ENCODE results near the gene CDCA8.

Gene CDCA8

DNA sequence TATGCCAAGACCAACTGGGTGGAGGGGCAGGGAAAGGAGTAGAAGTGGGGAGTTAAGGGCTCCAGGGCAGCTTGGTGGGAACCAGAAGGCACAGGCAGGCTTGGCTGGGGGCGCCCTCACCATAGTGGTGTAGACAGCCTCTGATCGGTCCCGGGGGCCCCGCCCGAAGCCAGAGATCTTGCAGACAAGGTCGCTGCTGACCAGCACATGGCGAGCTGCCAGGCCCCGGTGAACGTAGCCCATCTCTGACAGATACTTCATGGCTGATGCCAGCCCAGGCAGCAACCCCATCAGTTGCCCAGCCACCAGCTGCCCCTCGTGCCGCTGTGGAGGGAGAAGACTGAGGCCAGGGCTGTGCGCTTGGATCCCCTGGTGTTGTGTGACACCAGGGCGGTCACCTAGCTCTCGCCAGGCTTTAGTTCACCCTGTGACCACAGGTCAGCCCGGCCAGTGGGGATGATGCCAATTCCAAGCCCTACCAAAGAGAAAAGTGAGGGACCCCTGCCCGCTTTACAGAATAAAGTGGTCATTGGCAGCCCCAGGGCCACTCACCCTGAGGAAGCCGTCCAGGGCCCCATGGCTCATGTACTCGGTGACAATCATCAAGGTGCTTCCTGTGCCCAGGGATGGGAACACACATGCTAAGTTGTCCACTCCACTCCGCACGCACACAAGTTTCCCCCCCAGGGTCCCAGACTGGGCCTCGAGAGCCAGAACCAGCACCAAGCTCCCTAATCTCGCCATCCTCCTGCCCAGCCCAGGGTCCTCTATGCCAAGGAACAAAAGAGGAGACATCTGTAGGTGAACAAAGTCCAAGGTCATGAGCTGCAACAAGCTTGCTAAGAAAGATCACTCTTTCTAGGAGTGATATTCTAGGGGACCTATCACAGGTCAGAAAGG, 28.2 kb downstream of the CDCA8 start:
- H3K4me3 ChIP-seq (ENCODE audit: low read length), result no peak overlapping the region
- H3K9me3 ChIP-seq (ENCODE audit: control insufficient read depth, insufficient read depth, low read length), result no peaks in the 10 kb centered on the region
- H3K79me2 ChIP-seq (ENCODE audit: control insufficient read depth, low read length), result no peaks in the 10 kb centered on the region
- H3K4me2 ChIP-seq (ENCODE audit: low read length), result no peak overlapping the region
- no peaks in the 10 kb centered on the region for H3K27me3 ChIP-seq (ENCODE audit: control insufficient read depth, low read length)
- H3K4me1 ChIP-seq (ENCODE audit: control insufficient read depth, low read length), result no peaks in the 10 kb centered on the region
- no peaks in the 10 kb centered on the region for H4K20me1 ChIP-seq (ENCODE audit: control insufficient read depth, insufficient read depth, low read depth, low read length)
- no peak for TF ChIP-seq EZH2phosphoT487 (IDR thresholded peaks at IDR 0.05; ENCODE audit: borderline replicate concordance, low read length)
- TF ChIP-seq, protein P1, sequence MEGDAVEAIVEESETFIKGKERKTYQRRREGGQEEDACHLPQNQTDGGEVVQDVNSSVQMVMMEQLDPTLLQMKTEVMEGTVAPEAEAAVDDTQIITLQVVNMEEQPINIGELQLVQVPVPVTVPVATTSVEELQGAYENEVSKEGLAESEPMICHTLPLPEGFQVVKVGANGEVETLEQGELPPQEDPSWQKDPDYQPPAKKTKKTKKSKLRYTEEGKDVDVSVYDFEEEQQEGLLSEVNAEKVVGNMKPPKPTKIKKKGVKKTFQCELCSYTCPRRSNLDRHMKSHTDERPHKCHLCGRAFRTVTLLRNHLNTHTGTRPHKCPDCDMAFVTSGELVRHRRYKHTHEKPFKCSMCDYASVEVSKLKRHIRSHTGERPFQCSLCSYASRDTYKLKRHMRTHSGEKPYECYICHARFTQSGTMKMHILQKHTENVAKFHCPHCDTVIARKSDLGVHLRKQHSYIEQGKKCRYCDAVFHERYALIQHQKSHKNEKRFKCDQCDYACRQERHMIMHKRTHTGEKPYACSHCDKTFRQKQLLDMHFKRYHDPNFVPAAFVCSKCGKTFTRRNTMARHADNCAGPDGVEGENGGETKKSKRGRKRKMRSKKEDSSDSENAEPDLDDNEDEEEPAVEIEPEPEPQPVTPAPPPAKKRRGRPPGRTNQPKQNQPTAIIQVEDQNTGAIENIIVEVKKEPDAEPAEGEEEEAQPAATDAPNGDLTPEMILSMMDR (IDR thresholded peaks at IDR 0.05; ENCODE audit: low read depth, low read length, poor library complexity, severe bottlenecking), result no peak
- H3K9me2 ChIP-seq (replicated peaks; ENCODE audit: control insufficient read depth, low read length), result no peaks in the 10 kb centered on the region
- no peaks in the 10 kb centered on the region for H3F3A ChIP-seq (ENCODE audit: control insufficient read depth, insufficient read depth)
- H3K36me3 ChIP-seq (ENCODE audit: control insufficient read depth, low read length), result no peaks in the 10 kb centered on the region
- no peak overlapping the region for H3K27ac ChIP-seq (ENCODE audit: low read depth, low read length)

DNA sequence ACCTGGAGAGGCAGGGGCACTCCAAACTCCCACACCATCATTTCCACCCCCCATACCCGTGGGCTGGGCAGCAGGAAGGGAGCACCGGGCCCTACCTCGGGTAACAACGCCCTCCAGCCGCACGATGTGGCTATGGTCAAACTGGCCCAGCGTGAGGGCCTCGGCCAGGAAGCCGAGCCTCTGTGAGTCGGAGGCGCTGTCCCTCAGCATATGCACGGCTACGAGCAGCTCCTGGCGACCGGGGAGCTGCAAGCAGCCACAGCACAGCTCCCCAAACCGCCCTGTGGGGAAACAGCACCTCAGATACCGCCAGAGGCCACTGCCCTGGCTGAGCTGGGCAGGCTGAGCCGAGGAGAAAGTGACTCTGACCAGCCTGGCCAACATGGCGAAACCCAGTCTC, 29.2 kb downstream of the CDCA8 start:
- Histone ChIP-seq H3K9me3 (ENCODE audit: control insufficient read depth, insufficient read depth, low read length) (no peaks in the 10 kb centered on the region), H4K20me1 (ENCODE audit: control insufficient read depth, insufficient read depth, low read depth, low read length) (no peaks in the 10 kb centered on the region), H3K9me2 (replicated peaks; ENCODE audit: control insufficient read depth, low read length) (no peaks in the 10 kb centered on the region), H3K36me3 (ENCODE audit: control insufficient read depth, low read length) (no peaks in the 10 kb centered on the region), H3K79me2 (ENCODE audit: control insufficient read depth, low read length) (no peaks in the 10 kb centered on the region), H3F3A (ENCODE audit: control insufficient read depth, insufficient read depth) (no peaks in the 10 kb centered on the region), H3K4me3 (ENCODE audit: low read length) (no peak overlapping the region), H3K4me1 (ENCODE audit: control insufficient read depth, low read length) (no peaks in the 10 kb centered on the region), H3K27ac (ENCODE audit: low read depth, low read length) (no peak overlapping the region), H3K4me2 (ENCODE audit: low read length) (no peak overlapping the region), H3K27me3 (ENCODE audit: control insufficient read depth, low read length) (0 out of 2 replicates have a peak, but pooled peaks cover 3% of the 10 kb centered on the region)
- TF ChIP-seq EZH2phosphoT487 (IDR thresholded peaks at IDR 0.05; ENCODE audit: borderline replicate concordance, low read length), result no peak
- TF ChIP-seq, protein P1 (IDR thresholded peaks at IDR 0.05; ENCODE audit: low read depth, low read length, poor library complexity, severe bottlenecking), result no peak

DNA sequence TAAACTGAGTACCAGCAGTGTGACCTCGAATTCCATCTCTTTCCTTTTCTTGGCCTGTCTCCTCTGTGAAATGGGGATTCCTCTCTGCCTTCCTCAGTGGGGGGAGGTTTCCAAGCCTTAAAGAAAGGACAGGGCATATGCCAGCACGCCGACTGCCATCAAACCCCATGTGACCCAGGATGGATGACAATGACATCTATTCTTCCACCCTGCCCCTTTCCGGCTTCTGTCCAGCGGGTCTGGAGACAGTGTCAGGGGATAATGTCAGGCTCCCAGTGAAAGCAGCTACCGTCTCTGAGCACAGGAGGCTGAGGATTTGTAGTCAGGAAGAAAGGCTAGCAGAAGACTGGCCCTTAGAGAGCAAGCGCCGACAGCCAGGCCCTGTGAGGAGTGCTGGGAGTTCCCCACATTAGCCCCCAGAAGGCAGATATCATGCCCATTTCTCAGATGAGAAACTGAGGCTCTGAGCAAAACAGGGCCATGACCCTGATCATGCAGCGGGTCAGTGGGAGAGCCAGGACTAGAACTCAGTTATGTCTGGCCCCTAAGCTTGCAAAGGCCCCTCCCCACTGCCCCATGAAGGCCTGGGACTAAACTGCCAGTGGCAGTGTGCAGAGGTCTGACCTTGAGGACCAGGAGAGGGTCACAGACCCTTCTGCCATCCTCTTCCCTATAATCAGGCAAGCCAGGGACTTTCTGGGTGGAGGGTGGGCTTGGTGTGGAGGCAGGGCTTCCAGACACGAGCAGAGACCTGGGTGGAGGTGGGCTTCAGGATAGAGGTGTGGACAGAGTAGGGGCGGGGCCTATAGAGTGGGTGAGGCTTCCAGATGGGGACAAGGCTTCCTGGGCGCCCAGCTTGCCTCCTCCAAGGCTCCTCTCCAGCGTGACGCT, 30.1 kb downstream of the CDCA8 start:
- Histone ChIP-seq H3K36me3 (ENCODE audit: control insufficient read depth, low read length) (no peaks in the 10 kb centered on the region), H3K79me2 (ENCODE audit: control insufficient read depth, low read length) (no peaks in the 10 kb centered on the region), H3K4me1 (ENCODE audit: control insufficient read depth, low read length) (no peaks in the 10 kb centered on the region), H3K27me3 (ENCODE audit: control insufficient read depth, low read length) (0 out of 2 replicates have a peak, but pooled peaks cover 4% of the 10 kb centered on the region), H3K9me3 (ENCODE audit: control insufficient read depth, insufficient read depth, low read length) (no peaks in the 10 kb centered on the region), H3F3A (ENCODE audit: control insufficient read depth, insufficient read depth) (no peaks in the 10 kb centered on the region), H3K9me2 (replicated peaks; ENCODE audit: control insufficient read depth, low read length) (no peaks in the 10 kb centered on the region), H3K4me2 (ENCODE audit: low read length) (no peak overlapping the region), H3K27ac (ENCODE audit: low read depth, low read length) (no peak overlapping the region), H3K4me3 (ENCODE audit: low read length) (no peak overlapping the region), H4K20me1 (ENCODE audit: control insufficient read depth, insufficient read depth, low read depth, low read length) (no peaks in the 10 kb centered on the region)
- no peak for TF ChIP-seq EZH2phosphoT487 (IDR thresholded peaks at IDR 0.05; ENCODE audit: borderline replicate concordance, low read length)
- TF ChIP-seq, protein P1 (IDR thresholded peaks at IDR 0.05; ENCODE audit: low read depth, low read length, poor library complexity, severe bottlenecking), result no peak
